Osteocyte (in vitro differentiated cells): ENCODE data around the gene GGT5. TPM values are rescaled to one million over a fixed set of nuclear protein-coding genes. Genes with fewer than 3 reads are reported as not detected.
"Not testable (repeated sequence)": the region's sequence is repeated elsewhere in the genome, so short reads cannot be mapped to it uniquely, and the experiment has no call there.

Experiments used
- DNase-seq: peaks from one replicate; pipeline ENCODE4 v3.0.0; 2021; ENCODE audit warnings: mixed read lengths; ENCODE audit not compliant: unreplicated experiment; ENCODE audit errors: extremely low spot score
- H3K27ac Mint-ChIP-seq: one replicate; pipeline ENCODE4 v1.8.0; 2021; ENCODE audit warnings: mild to moderate bottlenecking, mixed read lengths; ENCODE audit not compliant: unreplicated experiment
- H3K27me3 Mint-ChIP-seq: one replicate; pipeline ENCODE4 v1.8.0; 2021; ENCODE audit warnings: mixed read lengths; ENCODE audit not compliant: unreplicated experiment
- H3K36me3 Mint-ChIP-seq: one replicate; pipeline ENCODE4 v1.8.0; 2021; ENCODE audit warnings: mixed read lengths; ENCODE audit not compliant: unreplicated experiment
- H3K4me1 Mint-ChIP-seq: one replicate; pipeline ENCODE4 v1.8.0; 2021; ENCODE audit warnings: mixed read lengths; ENCODE audit not compliant: unreplicated experiment
- H3K4me3 Mint-ChIP-seq: one replicate; pipeline ENCODE4 v1.8.0; 2021; ENCODE audit warnings: mild to moderate bottlenecking, moderate library complexity, mixed read lengths; ENCODE audit not compliant: unreplicated experiment
- H3K9me3 Mint-ChIP-seq: one replicate; pipeline ENCODE4 v1.8.0; 2021; ENCODE audit warnings: mixed read lengths; ENCODE audit not compliant: unreplicated experiment
- CTCF ChIP-seq: fragments of 200-600 bp; sonication (generic); IDR thresholded peaks from 2 replicates; pipeline ENCODE4 v1.5.0; 2021; ENCODE audit warnings: antibody characterized with exemption, mild to moderate bottlenecking, moderate library complexity
- long read RNA-seq: library from polyadenylated mRNA; unstranded; transcript quantifications from one replicate; pipeline ENCODE4 v2.0.0, GENCODE V29; 2021
- total RNA-seq: library from RNA; stranded (reverse); gene quantifications from 2 replicates; pipeline ENCODE4 v1.2.1, GENCODE V29; 2021

GGT5 gene
- total RNA-seq, result 136 and 150 TPM in 2 replicates
- long read RNA-seq, transcript GGT5-202 (12 exons, 2,494 nt), result major isoform, 16 of 69 reads
- long read RNA-seq, transcript GGT5-201 (11 exons, 2,334 nt), result minor isoform, 5 of 69 reads
- long read RNA-seq, partial matches to known transcripts, result 20 of 69 reads
- long read RNA-seq, other reads (novel, unspliced or antisense), result 26 of 69 reads

GRCh38 chr22:24245030-24245431, at the start of gene GGT5:
Gene GGT5, minus strand, starts transcription at chr22:24245082. Its CDS starts 357 bp downstream, at chr22:24244725.
- not testable (repeated sequence) for DNase-seq
- H3K4me1 Mint-ChIP-seq, result peaks cover 72% of the 10 kb centered on the region

GRCh38 chr22:24292202-24292830, 47.4 kb upstream of the GGT5 start:
- peaks cover 53% of the 10 kb centered on the region for H3K4me1 Mint-ChIP-seq
- H3K36me3 Mint-ChIP-seq, H3K27me3 Mint-ChIP-seq, DNase-seq, H3K9me3 Mint-ChIP-seq, H3K4me3 Mint-ChIP-seq: not testable (repeated sequence)
- peak overlapping the region; percentile 34 for H3K27ac Mint-ChIP-seq

More at GRCh38 chr22:24245030-24245431, at the start of gene GGT5:
- Mint-ChIP-seq H3K4me3 (peak within 1 kb of the TSS; percentile 70), H3K27ac (peak within 1 kb of the TSS; percentile 90)
- H3K27me3 Mint-ChIP-seq, H3K36me3 Mint-ChIP-seq, H3K9me3 Mint-ChIP-seq: not testable (repeated sequence)

GRCh38 chr22:24291515-24292201, 46.8 kb upstream of the GGT5 start:
- Mint-ChIP-seq H3K9me3 (no peaks in the 10 kb centered on the region), H3K27ac (peak overlapping the region; percentile 65), H3K4me3 (no peak overlapping the region), H3K4me1 (peaks cover 58% of the 10 kb centered on the region), H3K27me3 (no peaks in the 10 kb centered on the region), H3K36me3 (peaks cover 3% of the 10 kb centered on the region)
- no peak for DNase-seq
- TF ChIP-seq CTCF, result no peak

- no peaks in the 10 kb centered on the region for H3K27me3 Mint-ChIP-seq
- H3K4me1 Mint-ChIP-seq, result peaks cover 65% of the 10 kb centered on the region
- H3K36me3 Mint-ChIP-seq, result peaks cover 2% of the 10 kb centered on the region
- peak overlapping the region; percentile 92 for H3K27ac Mint-ChIP-seq
- no peak for DNase-seq
- no peaks in the 10 kb centered on the region for H3K9me3 Mint-ChIP-seq
- H3K4me3 Mint-ChIP-seq, result no peak overlapping the region
- TF ChIP-seq CTCF, result no peak
These were observed 45.6 kb upstream of the GGT5 start for GRCh38 chr22:24290459-24290858.

- no peak for DNase-seq
- H3K4me3 Mint-ChIP-seq, result peak overlapping the region; percentile 48
These were observed 44.9 kb upstream of the GGT5 start for GRCh38 chr22:24289741-24290163.

More at GRCh38 chr22:24289741-24290163, 44.9 kb upstream of the GGT5 start:
- Mint-ChIP-seq H3K4me1 (peaks cover 72% of the 10 kb centered on the region), H3K27ac (peak overlapping the region; percentile 92), H3K36me3 (peaks cover 2% of the 10 kb centered on the region), H3K9me3 (no peaks in the 10 kb centered on the region), H3K27me3 (no peaks in the 10 kb centered on the region)
- no peak for TF ChIP-seq CTCF
